Suprapubic skin (tissue), 4 donors: ENCODE data around the gene PIGL.

ENCODE experiments used
- CTCF ChIP-seq, 2 donors: fragments of 200-600 bp in 1 of 2; fragments of 450-650 bp in 1 of 2; sonication (generic) in 1 of 2; IDR thresholded peaks; one replicate each; pipeline ENCODE4 v1.5.1; 2016 to 2019; ENCODE audit warnings: antibody characterized with exemption in 2 of 2, mild to moderate bottlenecking in 1 of 2, moderate library complexity in 1 of 2
- EP300 ChIP-seq: sonication (generic); formaldehyde crosslinking; IDR thresholded peaks from one replicate; pipeline ENCODE4 v1.6.1; 2017; ENCODE audit warnings: antibody characterized with exemption
- POLR2A ChIP-seq, 2 donors: fragments of 450-650 bp; IDR thresholded peaks; one replicate each; pipeline ENCODE4 v1.6.1; 2017; ENCODE audit warnings: antibody characterized with exemption in 2 of 2, mild to moderate bottlenecking in 2 of 2, moderate library complexity in 2 of 2
- POLR2AphosphoS5 ChIP-seq, 3 donors: sonication (generic); formaldehyde crosslinking; IDR thresholded peaks; one replicate each; pipeline ENCODE4 v1.6.1; 2017; ENCODE audit warnings: antibody characterized with exemption in 3 of 3

- TF ChIP-seq POLR2A (IDR thresholded peaks at IDR 0.05), result no peak
- no peak for TF ChIP-seq CTCF (IDR thresholded peaks at IDR 0.05)
- TF ChIP-seq EP300, result no peak
- TF ChIP-seq POLR2AphosphoS5 (IDR thresholded peaks at IDR 0.05), result no peak
Measured at GRCh38 chr17:16258901-16259300, 41.9 kb downstream of the PIGL start.
